ENCODE measurements around the gene CWF19L2. TPM values are rescaled to one million over a fixed set of nuclear protein-coding genes. Genes with fewer than 3 reads are reported as not detected.

The CWF19L2 gene
- total RNA-seq, 2 experiments from 2014 or later: 11.9 to 13.6 TPM

DNA sequence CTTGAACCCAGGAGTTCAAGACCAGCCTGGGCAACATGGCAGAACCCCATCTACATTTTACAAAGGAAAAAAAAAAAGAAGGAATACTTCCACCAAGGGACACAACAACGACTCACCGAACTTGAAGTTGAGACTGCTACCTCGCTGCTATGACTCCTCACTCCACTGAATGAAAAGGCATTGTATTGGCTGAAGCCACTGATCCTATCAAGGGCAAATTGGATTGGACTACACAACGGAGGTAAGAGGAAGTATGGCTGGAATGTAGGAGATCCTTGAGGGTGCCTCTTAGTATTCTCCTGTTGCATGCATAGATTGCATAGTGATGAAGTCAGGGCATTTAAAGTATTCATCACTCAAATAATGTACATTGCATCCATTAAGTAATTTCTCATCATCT is 97.9 kb downstream of the CWF19L2 start:
- no peak for TF ChIP-seq CTCF (IDR thresholded peaks at IDR 0.05)
- no peaks in the 10 kb centered on the region for H3K9me3 Mint-ChIP-seq
- POLR2A ChIA-PET: no interaction called here
- DNase-seq: no peak
- H3K4me3 Mint-ChIP-seq: no peak overlapping the region
- intact Hi-C loops (cut with micrococcal nuclease): no loop called here
- peaks cover 2% of the 10 kb centered on the region for H3K4me1 Mint-ChIP-seq (ENCODE audit: low read depth)
- no peaks in the 10 kb centered on the region for H3K27me3 Mint-ChIP-seq
- ATAC-seq: no peak
- H3K27ac Mint-ChIP-seq: no peak overlapping the region
- CTCF ChIA-PET: no interaction called here
- H3K36me3 Mint-ChIP-seq (ENCODE audit: low read depth): peaks cover 24% of the 10 kb centered on the region

DNA sequence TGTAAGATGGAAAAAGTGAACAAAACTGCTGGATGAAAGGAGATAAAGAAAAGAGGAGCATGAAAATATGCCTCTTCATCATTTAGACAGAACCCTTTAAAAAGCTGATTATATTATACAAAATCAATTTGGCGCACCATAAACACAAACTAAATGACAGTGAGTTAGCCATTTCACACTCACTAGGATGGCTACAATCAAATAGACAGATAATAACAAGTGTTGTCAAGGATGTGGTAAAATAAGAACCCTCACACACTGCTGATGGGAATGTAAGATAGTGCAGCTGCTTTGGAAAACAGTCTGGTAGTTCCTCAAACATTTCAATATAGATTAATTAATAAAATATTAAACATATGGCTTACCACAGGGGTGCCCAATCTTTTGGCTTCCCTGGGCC is 99.7 kb downstream of the CWF19L2 start:
- DNase-seq: no peak
- ChIA-PET CTCF (no interaction called here), POLR2A (no interaction called here)
- peaks cover 27% of the 10 kb centered on the region for H3K36me3 Mint-ChIP-seq (ENCODE audit: low read depth)
- H3K9me3 Mint-ChIP-seq: no peaks in the 10 kb centered on the region
- H3K4me1 Mint-ChIP-seq (ENCODE audit: low read depth): peaks cover 5% of the 10 kb centered on the region
- no peak overlapping the region for H3K27ac Mint-ChIP-seq
- no peak for TF ChIP-seq CTCF (IDR thresholded peaks at IDR 0.05)
- no peak for ATAC-seq
- no peak overlapping the region for H3K4me3 Mint-ChIP-seq
- intact Hi-C loops (cut with micrococcal nuclease): no loop called here
- no peaks in the 10 kb centered on the region for H3K27me3 Mint-ChIP-seq

- Mint-ChIP-seq H3K36me3 (ENCODE audit: low read depth) (peaks cover 24% of the 10 kb centered on the region), H3K9me3 (no peaks in the 10 kb centered on the region), H3K27ac (peak overlapping the region; percentile 5), H3K4me3 (no peak overlapping the region), H3K27me3 (no peaks in the 10 kb centered on the region), H3K4me1 (ENCODE audit: low read depth) (peaks cover 5% of the 10 kb centered on the region)
- ChIA-PET POLR2A (no interaction called here), CTCF (no interaction called here)
- intact Hi-C loops (cut with micrococcal nuclease): no loop called here
- TF ChIP-seq CTCF (IDR thresholded peaks at IDR 0.05): no peak
- DNase-seq: no peak
- ATAC-seq: peak; percentile 49
Measured at GRCh38 chr11:107354780-107355179, 102.8 kb downstream of the CWF19L2 start.

DNA sequence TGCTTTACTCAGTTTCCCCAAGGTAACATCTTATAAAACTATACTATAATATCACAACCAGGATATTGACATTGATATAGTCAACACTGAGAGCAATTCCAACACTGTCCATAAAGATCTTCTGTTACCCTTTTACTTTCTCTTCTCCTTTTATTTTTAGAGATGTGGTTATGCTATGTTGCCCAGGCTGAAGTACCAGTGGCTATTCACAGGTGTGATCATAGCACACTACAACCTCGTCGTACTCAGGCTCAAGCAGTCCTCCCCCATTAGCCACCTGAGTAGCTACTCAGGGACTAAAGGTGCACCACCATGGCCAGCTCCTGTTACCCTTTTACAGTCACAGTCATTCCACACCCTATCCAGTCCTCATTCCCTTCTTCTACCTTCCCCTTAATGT is 119.7 kb downstream of the CWF19L2 start:
- Mint-ChIP-seq H3K9me3 (no peaks in the 10 kb centered on the region), H3K4me3 (no peak overlapping the region), H3K4me1 (ENCODE audit: low read depth) (no peaks in the 10 kb centered on the region), H3K27ac (no peak overlapping the region), H3K36me3 (ENCODE audit: low read depth) (peaks cover 11% of the 10 kb centered on the region), H3K27me3 (no peaks in the 10 kb centered on the region)
- POLR2A ChIA-PET: no interaction called here
- CTCF ChIA-PET: interaction anchor here (0.7 kb wide), 1 partner anchor 58 kb away, joined by 3 read pairs; no protein-coding TSS in a partner anchor
- no peak for TF ChIP-seq CTCF (IDR thresholded peaks at IDR 0.05)
- DNase-seq: no peak
- intact Hi-C loops (cut with micrococcal nuclease): no loop called here
- no peak for ATAC-seq

- ChIA-PET POLR2A (no interaction called here), CTCF (no interaction called here)
- ATAC-seq: no peak
- H3K4me3 Mint-ChIP-seq: no peak overlapping the region
- no peak for DNase-seq
- H3K27ac Mint-ChIP-seq: no peak overlapping the region
- peaks cover 22% of the 10 kb centered on the region for H3K36me3 Mint-ChIP-seq (ENCODE audit: low read depth)
- no peak for TF ChIP-seq CTCF (IDR thresholded peaks at IDR 0.05)
- intact Hi-C loops (cut with micrococcal nuclease): no loop called here
- no peaks in the 10 kb centered on the region for H3K9me3 Mint-ChIP-seq
- no peaks in the 10 kb centered on the region for H3K27me3 Mint-ChIP-seq
- H3K4me1 Mint-ChIP-seq (ENCODE audit: low read depth): no peaks in the 10 kb centered on the region
Measured at GRCh38 chr11:107331728-107332127, 125.9 kb downstream of the CWF19L2 start.
